Measurements from ENCODE around the gene NAA50. TPM values are rescaled to one million over a fixed set of nuclear protein-coding genes. Genes with fewer than 3 reads are reported as not detected.

The NAA50 gene
- total and polyA plus RNA-seq, 10 of the 15 experiments (the other 5 are each of a cell fraction or from before 2014, with no cell fraction given): 31.7 to 205 (median 110) TPM

DNA sequence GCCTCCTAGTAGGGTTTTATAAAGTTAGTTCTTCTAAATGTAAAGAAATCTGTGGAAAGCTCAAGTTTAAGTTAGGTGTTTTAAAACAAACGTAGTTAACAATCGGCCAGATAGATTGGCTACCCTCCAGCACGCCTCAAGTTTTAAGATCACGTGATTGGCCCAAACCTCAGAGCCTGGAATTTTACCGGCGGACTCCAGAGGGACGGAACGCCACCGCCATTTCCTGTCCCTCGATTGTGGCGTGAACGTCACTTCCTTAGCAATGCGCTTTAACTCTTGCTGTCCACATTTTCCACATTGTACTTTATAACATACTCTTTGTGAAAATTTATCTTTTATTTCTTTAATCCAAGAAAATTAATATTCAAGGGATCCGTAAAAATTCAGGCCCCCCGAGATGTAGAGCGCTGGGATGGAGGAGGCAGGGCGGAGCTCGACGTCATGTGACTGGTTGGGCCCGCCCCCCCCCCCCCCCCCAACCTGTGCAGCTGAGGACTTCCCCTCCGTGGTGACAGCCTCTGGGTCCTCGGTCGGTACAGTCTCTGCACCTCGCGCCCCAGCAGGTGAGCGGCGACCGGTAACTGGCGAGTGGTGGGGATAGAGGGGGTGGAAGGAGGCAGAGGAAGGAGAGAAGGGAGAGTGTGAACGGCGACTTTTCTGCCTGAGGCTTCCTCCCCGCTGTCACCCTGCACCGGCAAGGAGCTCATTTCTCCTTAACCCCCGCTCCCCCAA, 666 bp upstream of the NAA50 start, which contains the start of gene ATP6V1A (continued):
- TF ChIP-seq, protein P1, sequence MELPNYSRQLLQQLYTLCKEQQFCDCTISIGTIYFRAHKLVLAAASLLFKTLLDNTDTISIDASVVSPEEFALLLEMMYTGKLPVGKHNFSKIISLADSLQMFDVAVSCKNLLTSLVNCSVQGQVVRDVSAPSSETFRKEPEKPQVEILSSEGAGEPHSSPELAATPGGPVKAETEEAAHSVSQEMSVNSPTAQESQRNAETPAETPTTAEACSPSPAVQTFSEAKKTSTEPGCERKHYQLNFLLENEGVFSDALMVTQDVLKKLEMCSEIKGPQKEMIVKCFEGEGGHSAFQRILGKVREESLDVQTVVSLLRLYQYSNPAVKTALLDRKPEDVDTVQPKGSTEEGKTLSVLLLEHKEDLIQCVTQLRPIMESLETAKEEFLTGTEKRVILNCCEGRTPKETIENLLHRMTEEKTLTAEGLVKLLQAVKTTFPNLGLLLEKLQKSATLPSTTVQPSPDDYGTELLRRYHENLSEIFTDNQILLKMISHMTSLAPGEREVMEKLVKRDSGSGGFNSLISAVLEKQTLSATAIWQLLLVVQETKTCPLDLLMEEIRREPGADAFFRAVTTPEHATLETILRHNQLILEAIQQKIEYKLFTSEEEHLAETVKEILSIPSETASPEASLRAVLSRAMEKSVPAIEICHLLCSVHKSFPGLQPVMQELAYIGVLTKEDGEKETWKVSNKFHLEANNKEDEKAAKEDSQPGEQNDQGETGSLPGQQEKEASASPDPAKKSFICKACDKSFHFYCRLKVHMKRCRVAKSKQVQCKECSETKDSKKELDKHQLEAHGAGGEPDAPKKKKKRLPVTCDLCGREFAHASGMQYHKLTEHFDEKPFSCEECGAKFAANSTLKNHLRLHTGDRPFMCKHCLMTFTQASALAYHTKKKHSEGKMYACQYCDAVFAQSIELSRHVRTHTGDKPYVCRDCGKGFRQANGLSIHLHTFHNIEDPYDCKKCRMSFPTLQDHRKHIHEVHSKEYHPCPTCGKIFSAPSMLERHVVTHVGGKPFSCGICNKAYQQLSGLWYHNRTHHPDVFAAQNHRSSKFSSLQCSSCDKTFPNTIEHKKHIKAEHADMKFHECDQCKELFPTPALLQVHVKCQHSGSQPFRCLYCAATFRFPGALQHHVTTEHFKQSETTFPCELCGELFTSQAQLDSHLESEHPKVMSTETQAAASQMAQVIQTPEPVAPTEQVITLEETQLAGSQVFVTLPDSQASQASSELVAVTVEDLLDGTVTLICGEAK (IDR thresholded peaks at IDR 0.05; ENCODE audit: borderline replicate concordance): peak; percentile 96
- TF ChIP-seq MEF2B (IDR thresholded peaks at IDR 0.05; ENCODE audit: partially characterized antibody, poor library complexity, severe bottlenecking): peak; percentile 62
- no peak for TF ChIP-seq ZNF24 (IDR thresholded peaks at IDR 0.05)
- TF ChIP-seq NBN (IDR thresholded peaks at IDR 0.05): peak; percentile 42; the same call in 1 of the 2 replicates
- TF ChIP-seq POLR2AphosphoS5 (IDR thresholded peaks at IDR 0.05; ENCODE audit: low read length): peak; percentile 49
- no peak for TF ChIP-seq TARDBP (IDR thresholded peaks at IDR 0.05; ENCODE audit: borderline replicate concordance)
- TF ChIP-seq, protein P2, sequence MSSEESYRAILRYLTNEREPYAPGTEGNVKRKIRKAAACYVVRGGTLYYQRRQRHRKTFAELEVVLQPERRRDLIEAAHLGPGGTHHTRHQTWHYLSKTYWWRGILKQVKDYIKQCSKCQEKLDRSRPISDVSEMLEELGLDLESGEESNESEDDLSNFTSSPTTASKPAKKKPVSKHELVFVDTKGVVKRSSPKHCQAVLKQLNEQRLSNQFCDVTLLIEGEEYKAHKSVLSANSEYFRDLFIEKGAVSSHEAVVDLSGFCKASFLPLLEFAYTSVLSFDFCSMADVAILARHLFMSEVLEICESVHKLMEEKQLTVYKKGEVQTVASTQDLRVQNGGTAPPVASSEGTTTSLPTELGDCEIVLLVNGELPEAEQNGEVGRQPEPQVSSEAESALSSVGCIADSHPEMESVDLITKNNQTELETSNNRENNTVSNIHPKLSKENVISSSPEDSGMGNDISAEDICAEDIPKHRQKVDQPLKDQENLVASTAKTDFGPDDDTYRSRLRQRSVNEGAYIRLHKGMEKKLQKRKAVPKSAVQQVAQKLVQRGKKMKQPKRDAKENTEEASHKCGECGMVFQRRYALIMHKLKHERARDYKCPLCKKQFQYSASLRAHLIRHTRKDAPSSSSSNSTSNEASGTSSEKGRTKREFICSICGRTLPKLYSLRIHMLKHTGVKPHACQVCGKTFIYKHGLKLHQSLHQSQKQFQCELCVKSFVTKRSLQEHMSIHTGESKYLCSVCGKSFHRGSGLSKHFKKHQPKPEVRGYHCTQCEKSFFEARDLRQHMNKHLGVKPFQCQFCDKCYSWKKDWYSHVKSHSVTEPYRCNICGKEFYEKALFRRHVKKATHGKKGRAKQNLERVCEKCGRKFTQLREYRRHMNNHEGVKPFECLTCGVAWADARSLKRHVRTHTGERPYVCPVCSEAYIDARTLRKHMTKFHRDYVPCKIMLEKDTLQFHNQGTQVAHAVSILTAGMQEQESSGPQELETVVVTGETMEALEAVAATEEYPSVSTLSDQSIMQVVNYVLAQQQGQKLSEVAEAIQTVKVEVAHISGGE (CRISPR knock-in tag; IDR thresholded peaks at IDR 0.05): peak; percentile 84
- no peak for TF ChIP-seq NFYB (IDR thresholded peaks at IDR 0.05; ENCODE audit: insufficient read depth, low read depth, low read length)
- TF ChIP-seq NRF1 (conservative IDR thresholded peaks at IDR 0.05; ENCODE audit: low read depth, low read length): no peak
- no peak for TF ChIP-seq RFX5 (IDR thresholded peaks at IDR 0.05; ENCODE audit: low read depth, low read length)
- TF ChIP-seq, protein P3, sequence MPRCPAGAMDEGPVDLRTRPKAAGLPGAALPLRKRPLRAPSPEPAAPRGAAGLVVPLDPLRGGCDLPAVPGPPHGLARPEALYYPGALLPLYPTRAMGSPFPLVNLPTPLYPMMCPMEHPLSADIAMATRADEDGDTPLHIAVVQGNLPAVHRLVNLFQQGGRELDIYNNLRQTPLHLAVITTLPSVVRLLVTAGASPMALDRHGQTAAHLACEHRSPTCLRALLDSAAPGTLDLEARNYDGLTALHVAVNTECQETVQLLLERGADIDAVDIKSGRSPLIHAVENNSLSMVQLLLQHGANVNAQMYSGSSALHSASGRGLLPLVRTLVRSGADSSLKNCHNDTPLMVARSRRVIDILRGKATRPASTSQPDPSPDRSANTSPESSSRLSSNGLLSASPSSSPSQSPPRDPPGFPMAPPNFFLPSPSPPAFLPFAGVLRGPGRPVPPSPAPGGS (IDR thresholded peaks at IDR 0.05; ENCODE audit: borderline replicate concordance, insufficient read depth, low read depth, low read length, poor library complexity, severe bottlenecking): no peak
- no peak for TF ChIP-seq KDM1A (IDR thresholded peaks at IDR 0.05; ENCODE audit: borderline replicate concordance)
- no peak for TF ChIP-seq FOXK2 (IDR thresholded peaks at IDR 0.05)
- TF ChIP-seq, protein P4, sequence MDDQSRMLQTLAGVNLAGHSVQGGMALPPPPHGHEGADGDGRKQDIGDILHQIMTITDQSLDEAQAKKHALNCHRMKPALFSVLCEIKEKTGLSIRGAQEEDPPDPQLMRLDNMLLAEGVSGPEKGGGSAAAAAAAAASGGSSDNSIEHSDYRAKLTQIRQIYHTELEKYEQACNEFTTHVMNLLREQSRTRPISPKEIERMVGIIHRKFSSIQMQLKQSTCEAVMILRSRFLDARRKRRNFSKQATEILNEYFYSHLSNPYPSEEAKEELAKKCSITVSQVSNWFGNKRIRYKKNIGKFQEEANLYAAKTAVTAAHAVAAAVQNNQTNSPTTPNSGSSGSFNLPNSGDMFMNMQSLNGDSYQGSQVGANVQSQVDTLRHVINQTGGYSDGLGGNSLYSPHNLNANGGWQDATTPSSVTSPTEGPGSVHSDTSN (IDR thresholded peaks at IDR 0.05; ENCODE audit: insufficient replicate concordance, low read depth, low read length): no peak
- 0 out of 3 replicates have a peak, but pooled peaks of 1 of the 2 experiments have one; percentile 33 for TF ChIP-seq EGR1 (IDR thresholded peaks at IDR 0.05; ENCODE audit: borderline replicate concordance in 1 of 2, low read depth in 2 of 2, low read length in 2 of 2)
- TF ChIP-seq CREB1 (IDR thresholded peaks at IDR 0.05; ENCODE audit: low read depth): peak; percentile 91
- TF ChIP-seq FOXM1 (IDR thresholded peaks at IDR 0.05; ENCODE audit: low read depth, low read length): no peak
- TF ChIP-seq KAT2A (conservative IDR thresholded peaks at IDR 0.05; ENCODE audit: control insufficient read depth, low read depth, low read length): no peak
- TF ChIP-seq SREBF1 (IDR thresholded peaks at IDR 0.05; ENCODE audit: low read length): no peak

Measured in GM12878 (cell line).